Measurements from ENCODE around the gene TRIM28.
A peak's percentile ranks its signal among the peaks of the same experiment; 100 is the strongest.

Gene TRIM28

GRCh38 chr19:58515259-58515658 lies 28.6 kb upstream of the TRIM28 start:
- DNase-seq (ENCODE audit: low read depth) = no peak
- no peak for TF ChIP-seq CTCF (conservative IDR thresholded peaks at IDR 0.05; ENCODE audit: low read depth, low read length)
- no peak overlapping the region for H3K4me3 ChIP-seq (ENCODE audit: low read length)

GRCh38 chr19:58516246-58516836 lies 27.5 kb upstream of the TRIM28 start:
- no peak for TF ChIP-seq CTCF (conservative IDR thresholded peaks at IDR 0.05; ENCODE audit: low read depth, low read length)
- no peak overlapping the region for H3K4me3 ChIP-seq (ENCODE audit: low read length)
- no peak for DNase-seq (ENCODE audit: low read depth)

GRCh38 chr19:58516964-58517833 lies 26.7 kb upstream of the TRIM28 start:
- H3K4me3 ChIP-seq (ENCODE audit: low read length) = no peak overlapping the region
- DNase-seq (ENCODE audit: low read depth) = no peak
- peak; percentile 3 for TF ChIP-seq CTCF (conservative IDR thresholded peaks at IDR 0.05; ENCODE audit: low read depth, low read length)

- no peak for DNase-seq (ENCODE audit: low read depth)
- H3K4me3 ChIP-seq (ENCODE audit: low read length) = peak overlapping the region; percentile 81
- no peak for TF ChIP-seq CTCF (conservative IDR thresholded peaks at IDR 0.05; ENCODE audit: low read depth, low read length)
These were observed 25.4 kb upstream of the TRIM28 start for GRCh38 chr19:58518256-58519086.

- H3K4me3 ChIP-seq (ENCODE audit: low read length) = peak overlapping the region; percentile 81
- DNase-seq (ENCODE audit: low read depth) = peak; percentile 42
- peak; percentile 86 for TF ChIP-seq CTCF (conservative IDR thresholded peaks at IDR 0.05; ENCODE audit: low read depth, low read length)
These were observed 24.8 kb upstream of the TRIM28 start for GRCh38 chr19:58519087-58519354.

GRCh38 chr19:58519355-58520256 lies 24.3 kb upstream of the TRIM28 start, which contains the start of gene ZBTB45:
Gene ZBTB45, minus strand, starts transcription at chr19:58519810. Its CDS starts 2,137 bp downstream, at chr19:58517673.
- peak; percentile 83 for DNase-seq (ENCODE audit: low read depth)
- peak; percentile 73 for TF ChIP-seq CTCF (conservative IDR thresholded peaks at IDR 0.05; ENCODE audit: low read depth, low read length)
- peak within 1 kb of the TSS; percentile 81 for H3K4me3 ChIP-seq (ENCODE audit: low read length)

All from retinal pigment epithelial cell (primary cell).